CD4-positive, alpha-beta T cell (primary cell): ENCODE results near the gene KRT15. TPM values are rescaled to one million over a fixed set of nuclear protein-coding genes. Genes with fewer than 3 reads are reported as not detected.

Experiments
- ATAC-seq: fragments of 200-7000 bp; cut with Tn5 transposase; one replicate; pipeline ENCODE4 v1.10.0; 2022; ENCODE audit warnings: mild to moderate bottlenecking; ENCODE audit not compliant: poor library complexity
- CTCF ChIA-PET: fragments of 350-600 bp; sonication (Branson Sonifier 250); formaldehyde crosslinking; loops from one replicate; lab custom pipeline; 2021; ENCODE audit warnings: antibody characterized with exemption, inconsistent platforms; lab: Charles Lee
- POLR2A ChIA-PET: fragments of 350-600 bp; sonication (Branson Sonifier 250); formaldehyde crosslinking; loops from one replicate; lab custom pipeline; 2021; ENCODE audit warnings: antibody characterized with exemption, inconsistent platforms; lab: Charles Lee
- DNase-seq, 14 experiments: peaks; one replicate each; pipeline ENCODE4 v3.0.0-alpha.2; 2013 to 2020; ENCODE audit warnings: mixed read lengths in 2 of 14
- H3K27ac ChIP-seq, 2 donors: one replicate each; pipeline versions ENCODE4 v1.5.1 to v1.7.0; 2013; ENCODE audit warnings: low read length in 2 of 2, low read depth in 1 of 2, mild to moderate bottlenecking in 1 of 2
- H3K27me3 ChIP-seq, 2 experiments: 1 replicate in 1 of 2; 2 replicates in 1 of 2; pipeline versions ENCODE4 v1.6.1 to v1.7.0; 2013; ENCODE audit warnings: low read length in 2 of 2, control low read depth in 1 of 2, mild to moderate bottlenecking in 1 of 2, moderate library complexity in 1 of 2; ENCODE audit not compliant: insufficient read depth in 2 of 2, control insufficient read depth in 1 of 2
- H3K36me3 ChIP-seq: one replicate; pipeline ENCODE4 v1.6.1; 2013; ENCODE audit warnings: low read length, control low read depth; ENCODE audit not compliant: insufficient read depth
- H3K4me1 ChIP-seq: one replicate; pipeline ENCODE4 v1.6.1; 2013; ENCODE audit warnings: low read length, control low read depth; ENCODE audit not compliant: insufficient read depth
- H3K4me3 ChIP-seq: one replicate; pipeline ENCODE4 v1.5.1; 2013; ENCODE audit warnings: mild to moderate bottlenecking, low read length, moderate library complexity
- H3K9me3 ChIP-seq, 2 experiments: 1 replicate in 1 of 2; 2 replicates in 1 of 2; pipeline versions ENCODE4 v1.6.1 to v1.7.0; 2013; ENCODE audit warnings: low read length in 2 of 2, mild to moderate bottlenecking in 2 of 2, control low read depth in 1 of 2, moderate library complexity in 1 of 2; ENCODE audit not compliant: control insufficient read depth in 1 of 2, insufficient read depth in 1 of 2
- H3K27ac Mint-ChIP-seq: one replicate; pipeline ENCODE4 v1.8.0; 2020; ENCODE audit warnings: mixed read lengths
- H3K27me3 Mint-ChIP-seq: one replicate; pipeline ENCODE4 v1.8.0; 2021; ENCODE audit warnings: mixed read lengths
- H3K36me3 Mint-ChIP-seq: one replicate; pipeline ENCODE4 v1.8.0; 2021; ENCODE audit warnings: low read depth, mixed read lengths
- H3K4me1 Mint-ChIP-seq: one replicate; pipeline ENCODE4 v1.8.0; 2021; ENCODE audit warnings: low read depth, mixed read lengths
- H3K4me3 Mint-ChIP-seq: one replicate; pipeline ENCODE4 v1.8.0; 2020; ENCODE audit warnings: mild to moderate bottlenecking, mixed read lengths
- H3K9me3 Mint-ChIP-seq: one replicate; pipeline ENCODE4 v1.8.0; 2020; ENCODE audit warnings: mixed read lengths
- CTCF ChIP-seq: fragments of 200-600 bp; IDR thresholded peaks from one replicate; pipeline ENCODE4 v1.8.0; 2022; ENCODE audit warnings: antibody characterized with exemption, mild to moderate bottlenecking
- intact Hi-C, 2 experiments: fragments of 100-400 bp; cut with DNase I in 1 of 2; cut with micrococcal nuclease in 1 of 2; formaldehyde crosslinking; loops; one replicate each; pipeline versions ENCODE4 v1.15.1 to v1.9.0; 2023 to 2025; cut with DNase I, micrococcal nuclease
- total RNA-seq, 174 experiments: library from RNA in 2 of 174; stranded (reverse) in 2 of 174; gene quantifications; one replicate each; pipeline ENCODE4 v1.2.3 and lab custom pipeline; 2021 to 2026

The KRT15 gene
- total RNA-seq, 2 experiments from 2014 or later = not detected

- peak overlapping the region; percentile 25 for H3K4me3 Mint-ChIP-seq
- Histone ChIP-seq H3K27me3 (no peaks in the 10 kb centered on the region), H3K4me3 (peak overlapping the region; percentile 42), H3K36me3 (no peaks in the 10 kb centered on the region), H3K27ac (no peak overlapping the region), H3K4me1 (peaks cover 23% of the 10 kb centered on the region), H3K9me3 (peaks cover 0 to 3% of the 10 kb centered on the region in 2 experiments)
- no peak for ATAC-seq
- H3K9me3 Mint-ChIP-seq = no peaks in the 10 kb centered on the region
- no peak overlapping the region for H3K27ac Mint-ChIP-seq
- DNase-seq = peak in 7 of 14 experiments; percentile 6 to 57 (median 11)
- no peaks in the 10 kb centered on the region for H3K36me3 Mint-ChIP-seq
- H3K27me3 Mint-ChIP-seq = peaks cover 15% of the 10 kb centered on the region
- ChIA-PET CTCF (interaction anchor here (0.6 to 2.7 kb wide), 25 partner anchors 8 to 687 kb away, joined by 3 to 27 read pairs (median 4); partner anchors contain the start of gene EIF1), POLR2A (interaction anchor here (0.7 to 2.0 kb wide), 10 partner anchors 8 to 730 kb away, joined by 3 to 16 read pairs (median 4); partner anchors contain the start of gene EIF1)
- H3K4me1 Mint-ChIP-seq = peaks cover 9% of the 10 kb centered on the region
- intact Hi-C loops = loop anchor here (2.0 to 10.0 kb wide), 8 partner anchors 115 to 745 kb away; partner anchors contain the start of gene KRTAP4-12 (in 1 of the 2)
- no peak for TF ChIP-seq CTCF
These were observed 29.5 kb upstream of the KRT15 start for GRCh38 chr17:41547921-41548843.

DNA sequence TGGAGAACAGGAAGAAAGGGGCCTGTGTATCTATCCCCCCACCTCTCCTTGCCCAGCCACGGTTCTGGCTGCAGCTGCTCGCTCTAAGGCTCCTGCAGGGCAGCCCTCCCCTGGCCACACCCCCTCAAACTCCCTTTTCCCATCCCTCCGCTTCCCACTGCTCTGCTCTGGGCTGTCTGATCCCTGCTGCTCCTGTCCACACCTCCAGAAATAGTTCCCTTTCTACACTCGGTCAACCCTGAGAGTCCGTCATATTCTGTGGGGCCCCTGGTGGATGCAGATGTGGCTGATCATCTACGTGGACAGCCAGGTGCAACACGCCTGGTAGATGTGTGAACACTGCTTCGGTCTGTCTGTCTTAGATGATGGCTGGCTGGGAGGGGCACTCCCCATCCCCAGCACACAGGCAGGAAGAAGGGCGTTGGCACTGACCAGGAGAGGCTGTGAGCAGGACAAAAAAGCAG is 28.7 kb upstream of the KRT15 start:
- no peaks in the 10 kb centered on the region for H3K9me3 Mint-ChIP-seq
- no peak for DNase-seq
- Histone ChIP-seq H3K27me3 (no peaks in the 10 kb centered on the region), H3K4me3 (no peak overlapping the region), H3K27ac (no peak overlapping the region), H3K4me1 (peaks cover 23% of the 10 kb centered on the region), H3K9me3 (peaks cover 0 to 3% of the 10 kb centered on the region in 2 experiments), H3K36me3 (no peaks in the 10 kb centered on the region)
- H3K4me1 Mint-ChIP-seq = peaks cover 9% of the 10 kb centered on the region
- H3K36me3 Mint-ChIP-seq = no peaks in the 10 kb centered on the region
- intact Hi-C loops = loop anchor here (5.0 to 10.0 kb wide), 5 partner anchors 210 to 743 kb away; partner anchors contain the start of gene KRTAP4-12 (in 1 of the 2)
- no peak for TF ChIP-seq CTCF
- peaks cover 9% of the 10 kb centered on the region for H3K27me3 Mint-ChIP-seq
- ATAC-seq = no peak
- CTCF ChIA-PET = interaction anchor here (0.9 kb wide), 1 partner anchor 101 kb away, joined by 3 read pairs; no protein-coding TSS in a partner anchor
- H3K4me3 Mint-ChIP-seq = no peak overlapping the region
- no peak overlapping the region for H3K27ac Mint-ChIP-seq
- POLR2A ChIA-PET = no interaction called here

DNA sequence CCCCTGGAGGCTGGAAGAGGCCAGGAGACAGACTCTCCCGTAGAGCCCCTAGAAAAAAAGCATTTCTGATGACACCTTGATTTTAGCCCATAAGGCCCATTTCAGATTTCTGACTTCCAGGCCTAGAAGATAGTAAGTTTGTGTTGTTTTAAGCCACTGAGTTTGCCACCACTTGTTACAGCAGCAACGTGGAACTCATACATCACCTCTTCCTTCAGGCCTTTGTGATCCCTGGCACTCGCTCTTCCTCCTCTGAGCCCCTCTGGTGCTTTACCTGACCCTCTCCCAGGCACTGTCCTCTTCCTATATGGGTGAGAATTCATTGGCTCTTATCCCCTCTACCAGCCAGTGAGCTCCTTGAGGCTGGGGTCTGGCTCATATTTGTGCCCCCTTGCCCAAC is 28.1 kb upstream of the KRT15 start:
- CTCF ChIA-PET = no interaction called here
- Histone ChIP-seq H3K27me3 (no peaks in the 10 kb centered on the region), H3K9me3 (peaks cover 0 to 3% of the 10 kb centered on the region in 2 experiments), H3K4me3 (no peak overlapping the region), H3K36me3 (no peaks in the 10 kb centered on the region), H3K4me1 (peaks cover 23% of the 10 kb centered on the region), H3K27ac (no peak overlapping the region)
- Mint-ChIP-seq H3K4me3 (no peak overlapping the region), H3K4me1 (peaks cover 9% of the 10 kb centered on the region), H3K27ac (no peak overlapping the region), H3K9me3 (no peaks in the 10 kb centered on the region), H3K36me3 (no peaks in the 10 kb centered on the region), H3K27me3 (peaks cover 7% of the 10 kb centered on the region)
- TF ChIP-seq CTCF = no peak
- intact Hi-C loops = loop anchor here (5.0 to 10.0 kb wide), 5 partner anchors 210 to 742 kb away; partner anchors contain the start of gene KRTAP4-12 (in 1 of the 2)
- POLR2A ChIA-PET = no interaction called here
- no peak for ATAC-seq
- DNase-seq = no peak
